Testis (tissue), 3 donors: ENCODE data around the gene TNS3. TPM values are rescaled to one million over a fixed set of nuclear protein-coding genes. Genes with fewer than 3 reads are reported as not detected.
"Not testable (repeated sequence)": the region's sequence is repeated elsewhere in the genome, so short reads cannot be mapped to it uniquely, and the experiment has no call there.

Experiments
- DNase-seq: peaks from one replicate; pipeline ENCODE4 v3.0.0-alpha.2; 2019
- H3K27ac ChIP-seq, 2 donors: fragments of 200-600 bp; sonication (generic); one replicate each; pipeline ENCODE4 v1.5.1; 2019
- H3K27me3 ChIP-seq: fragments of 200-600 bp; sonication (generic); one replicate; pipeline ENCODE4 v1.5.1; 2019
- H3K36me3 ChIP-seq: fragments of 200-600 bp; sonication (generic); one replicate; pipeline ENCODE4 v1.5.1; 2017; ENCODE audit warnings: low read depth; ENCODE audit errors: missing control alignments
- H3K4me1 ChIP-seq: fragments of 200-600 bp; sonication (generic); one replicate; pipeline ENCODE4 v1.5.1; 2019
- H3K4me3 ChIP-seq, 2 donors: fragments of 200-600 bp; sonication (generic); one replicate each; pipeline ENCODE4 v1.5.1; 2017 to 2019
- H3K9me3 ChIP-seq: fragments of 200-600 bp; sonication (generic); one replicate; pipeline ENCODE4 v1.5.1; 2017
- POLR2A ChIP-seq: fragments of 450-650 bp; IDR thresholded peaks from one replicate; pipeline ENCODE4 v1.6.1; 2017; ENCODE audit warnings: antibody characterized with exemption, mild to moderate bottlenecking, moderate library complexity
- WGBS, 2 donors: methylation state at CpG; one replicate each; pipeline ENCODE4 v1.1.5; 2018; 5-methylcytosine and 5-hydroxymethylcytosine counted together
- intact Hi-C: fragments of 100-400 bp; cut with DNase I; formaldehyde crosslinking; loops from one replicate; pipeline ENCODE4 v1.15.1; 2023; ENCODE audit warnings: low total_unique reads
- polyA plus RNA-seq: library from polyadenylated mRNA; stranded (reverse); fragments of 350-450 nt; fragmentation: Illumina TruSeq; extraction: RNeasy Lipid Tissue Mini Kit (QIAGEN cat#74804); gene quantifications from one replicate; pipeline ENCODE4 v1.2.3, GENCODE V29; 2014; ENCODE audit warnings: low read depth, low replicate concordance; ENCODE audit not compliant: insufficient read depth
- total RNA-seq, 2 donors: library from RNA; depleted of rRNA; stranded (reverse); fragments of >200 nt; gene quantifications; one replicate each; pipeline ENCODE4 v1.2.3, GENCODE V29; 2016
- TF ChIP-seq, protein P1 (sequence below), 3 experiments: fragments of 450-650 bp in 2 of 3; fragments of 200-600 bp in 1 of 3; sonication (generic) in 1 of 3; IDR thresholded peaks; one replicate each; pipeline ENCODE4 v1.5.1; 2016 to 2019; ENCODE audit warnings: antibody characterized with exemption in 3 of 3, mild to moderate bottlenecking in 2 of 3, moderate library complexity in 1 of 3

The TNS3 gene
- total and polyA plus RNA-seq, 3 donors from 2014 or later: 28.5 to 93.5 (median 60.0) TPM

DNA sequence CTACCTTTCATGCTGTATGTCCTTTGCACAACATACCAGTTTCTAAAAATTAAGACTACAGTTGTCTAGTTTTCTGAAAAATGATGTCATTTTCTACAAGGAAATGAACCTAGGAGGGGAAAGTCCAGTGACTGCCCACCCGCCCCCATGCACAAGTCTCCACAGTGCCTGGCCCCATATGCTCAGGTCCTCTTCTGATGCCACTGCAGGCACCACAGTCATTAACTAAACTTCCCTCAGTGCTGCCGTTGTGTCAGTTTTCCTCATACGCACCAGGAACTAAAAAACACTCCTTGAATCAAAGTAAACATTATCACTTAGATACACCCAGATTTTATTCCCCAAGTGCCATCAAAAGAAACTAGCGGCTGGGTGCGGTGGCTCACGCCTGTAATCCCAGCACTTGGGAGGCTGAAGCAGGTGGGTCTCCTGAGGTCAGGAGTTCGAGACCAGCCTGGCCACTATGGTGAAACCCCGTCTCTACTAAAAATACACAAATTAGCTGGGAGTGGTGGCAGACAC, 6.9 kb upstream of the TNS3 start:
- no peak overlapping the region for H3K4me3 ChIP-seq
- no peaks in the 10 kb centered on the region for H3K36me3 ChIP-seq
- H3K9me3 ChIP-seq: no peaks in the 10 kb centered on the region
- H3K4me1 ChIP-seq: peaks cover 18% of the 10 kb centered on the region
- DNase-seq: no peak
- intact Hi-C loops: no loop called here
- WGBS, 2 donors: 86 to 92% methylated on average over 7 to 8 of the region's 8 CpGs
- TF ChIP-seq, protein P1, sequence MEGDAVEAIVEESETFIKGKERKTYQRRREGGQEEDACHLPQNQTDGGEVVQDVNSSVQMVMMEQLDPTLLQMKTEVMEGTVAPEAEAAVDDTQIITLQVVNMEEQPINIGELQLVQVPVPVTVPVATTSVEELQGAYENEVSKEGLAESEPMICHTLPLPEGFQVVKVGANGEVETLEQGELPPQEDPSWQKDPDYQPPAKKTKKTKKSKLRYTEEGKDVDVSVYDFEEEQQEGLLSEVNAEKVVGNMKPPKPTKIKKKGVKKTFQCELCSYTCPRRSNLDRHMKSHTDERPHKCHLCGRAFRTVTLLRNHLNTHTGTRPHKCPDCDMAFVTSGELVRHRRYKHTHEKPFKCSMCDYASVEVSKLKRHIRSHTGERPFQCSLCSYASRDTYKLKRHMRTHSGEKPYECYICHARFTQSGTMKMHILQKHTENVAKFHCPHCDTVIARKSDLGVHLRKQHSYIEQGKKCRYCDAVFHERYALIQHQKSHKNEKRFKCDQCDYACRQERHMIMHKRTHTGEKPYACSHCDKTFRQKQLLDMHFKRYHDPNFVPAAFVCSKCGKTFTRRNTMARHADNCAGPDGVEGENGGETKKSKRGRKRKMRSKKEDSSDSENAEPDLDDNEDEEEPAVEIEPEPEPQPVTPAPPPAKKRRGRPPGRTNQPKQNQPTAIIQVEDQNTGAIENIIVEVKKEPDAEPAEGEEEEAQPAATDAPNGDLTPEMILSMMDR (IDR thresholded peaks at IDR 0.05): no peak
- H3K27ac ChIP-seq: no peak overlapping the region
- H3K27me3 ChIP-seq: no peaks in the 10 kb centered on the region

DNA sequence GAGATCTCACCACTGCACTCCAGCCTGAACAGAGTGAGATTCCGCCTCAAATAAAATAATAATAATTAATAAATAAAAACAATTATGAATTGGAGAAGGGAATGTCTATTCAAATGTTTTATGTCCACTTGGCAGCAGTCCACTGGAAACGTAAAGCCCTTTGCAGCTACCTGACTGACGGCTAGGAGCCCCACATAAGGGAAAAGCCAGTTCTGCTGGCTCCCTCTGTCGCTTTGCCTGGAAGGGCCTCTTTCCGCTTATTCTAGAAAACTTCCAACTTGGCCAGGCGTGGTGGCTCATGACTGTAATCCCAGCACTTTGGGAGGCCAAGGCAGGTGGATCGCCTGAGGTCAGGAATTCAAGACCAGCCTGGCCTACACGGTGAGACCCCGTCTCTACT, 6.1 kb upstream of the TNS3 start:
- H3K4me1 ChIP-seq: peaks cover 26% of the 10 kb centered on the region

DNA sequence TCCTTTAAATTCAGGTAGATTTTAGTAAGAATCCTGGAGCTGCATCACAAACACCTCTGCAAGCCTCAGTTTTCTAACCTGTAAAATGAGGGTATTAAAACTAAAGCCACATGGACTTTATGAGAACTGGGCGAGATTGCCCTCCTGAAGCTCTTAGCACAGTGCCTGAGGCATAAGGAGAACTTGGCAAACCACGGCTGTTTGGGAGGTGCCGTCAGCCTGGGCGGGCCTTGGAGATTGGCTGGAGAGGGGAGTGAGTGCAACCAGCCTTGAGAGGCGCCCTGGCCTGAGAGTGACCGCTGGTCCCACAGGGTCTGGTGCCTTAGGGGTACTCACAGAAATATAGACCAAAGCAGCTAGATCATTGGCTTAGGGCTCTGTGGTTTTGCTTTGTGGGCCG, 5.4 kb upstream of the TNS3 start:
- WGBS, 2 donors: 89 to 100% methylated on average over 6 to 7 of the region's 7 CpGs

More for the DNA sequence above, 6.1 kb upstream of the TNS3 start:
- no peak overlapping the region for H3K4me3 ChIP-seq
- no peak overlapping the region for H3K27ac ChIP-seq
- 92 to 94% methylated on average over 9 of the region's 9 CpGs for WGBS, 2 donors
- H3K9me3 ChIP-seq: no peaks in the 10 kb centered on the region
- TF ChIP-seq, protein P1 (IDR thresholded peaks at IDR 0.05): no peak
- no peak for TF ChIP-seq POLR2A
- DNase-seq: no peak
- intact Hi-C loops: no loop called here
- no peaks in the 10 kb centered on the region for H3K27me3 ChIP-seq
- H3K36me3 ChIP-seq: no peaks in the 10 kb centered on the region

DNA sequence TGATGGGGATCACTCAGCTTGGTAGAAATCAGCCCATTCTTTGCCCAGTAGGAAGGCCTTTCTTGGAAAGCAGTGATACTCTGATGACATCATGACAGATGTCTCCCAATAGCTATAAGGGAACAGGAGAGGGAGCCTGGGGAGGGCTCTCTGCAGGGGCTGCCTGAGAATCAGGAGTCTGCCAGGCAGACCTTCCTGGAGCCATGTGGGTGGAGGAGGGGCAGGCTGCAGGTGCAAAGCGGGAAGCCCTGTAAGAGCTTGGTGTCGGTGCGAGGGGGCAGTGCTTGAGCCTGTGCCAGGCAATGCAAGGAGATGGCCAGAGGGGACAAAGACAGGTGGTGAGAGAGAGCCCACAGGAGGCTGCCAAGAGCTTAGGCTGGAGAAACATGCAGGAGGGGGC, 5.0 kb upstream of the TNS3 start:
- H3K9me3 ChIP-seq: no peaks in the 10 kb centered on the region

More for the DNA sequence above, 5.4 kb upstream of the TNS3 start:
- H3K4me3 ChIP-seq: no peak overlapping the region
- H3K27ac ChIP-seq: no peak overlapping the region
- intact Hi-C loops: no loop called here
- no peaks in the 10 kb centered on the region for H3K36me3 ChIP-seq
- H3K4me1 ChIP-seq: peaks cover 32% of the 10 kb centered on the region
- no peak for DNase-seq
- TF ChIP-seq POLR2A: no peak
- TF ChIP-seq, protein P1 (IDR thresholded peaks at IDR 0.05): no peak
- no peaks in the 10 kb centered on the region for H3K9me3 ChIP-seq
- H3K27me3 ChIP-seq: no peaks in the 10 kb centered on the region

DNA sequence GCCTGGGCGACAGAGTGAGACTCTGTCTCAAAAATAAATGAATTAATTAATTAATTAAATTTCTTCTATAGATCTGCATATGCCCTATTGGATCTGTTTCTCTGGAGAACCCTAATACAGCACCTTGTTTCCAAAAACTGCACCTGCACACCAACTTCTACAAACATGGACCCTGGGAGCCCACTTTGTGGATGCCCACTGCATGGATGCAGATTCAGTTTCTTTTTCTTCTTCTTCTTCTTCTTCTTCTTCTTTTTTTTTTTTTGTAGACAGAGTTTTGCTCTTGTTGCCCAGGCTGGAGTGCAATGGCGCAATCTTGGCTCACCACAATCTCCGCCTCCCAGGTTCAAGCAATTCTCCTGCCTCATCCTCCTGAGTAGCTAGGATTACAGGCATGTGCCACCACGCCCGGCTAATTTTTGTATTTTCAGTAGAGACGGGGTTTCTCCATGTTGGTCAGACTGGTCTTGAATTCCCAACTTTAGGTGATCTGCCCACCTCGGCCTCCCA, 4.3 kb upstream of the TNS3 start:
- H3K27me3 ChIP-seq, intact Hi-C loops, H3K27ac ChIP-seq, H3K4me3 ChIP-seq, DNase-seq, H3K9me3 ChIP-seq, H3K36me3 ChIP-seq: not testable (repeated sequence)
- peaks cover 23% of the 10 kb centered on the region for H3K4me1 ChIP-seq
- 94 to 98% methylated on average over 7 of the region's 7 CpGs for WGBS, 2 donors

More for the DNA sequence above, 5.0 kb upstream of the TNS3 start:
- Histone ChIP-seq H3K36me3 (no peaks in the 10 kb centered on the region), H3K4me3 (no peak overlapping the region), H3K27me3 (no peaks in the 10 kb centered on the region), H3K4me1 (peaks cover 29% of the 10 kb centered on the region), H3K27ac (no peak overlapping the region)
- no peak for TF ChIP-seq POLR2A
- TF ChIP-seq, protein P1 (IDR thresholded peaks at IDR 0.05): no peak
- WGBS, 2 donors: 82 to 94% methylated on average over 3 of the region's 3 CpGs
- intact Hi-C loops: no loop called here
- DNase-seq: no peak
